ENCODE measurements around the gene TAS2R60.

Gene TAS2R60

DNA sequence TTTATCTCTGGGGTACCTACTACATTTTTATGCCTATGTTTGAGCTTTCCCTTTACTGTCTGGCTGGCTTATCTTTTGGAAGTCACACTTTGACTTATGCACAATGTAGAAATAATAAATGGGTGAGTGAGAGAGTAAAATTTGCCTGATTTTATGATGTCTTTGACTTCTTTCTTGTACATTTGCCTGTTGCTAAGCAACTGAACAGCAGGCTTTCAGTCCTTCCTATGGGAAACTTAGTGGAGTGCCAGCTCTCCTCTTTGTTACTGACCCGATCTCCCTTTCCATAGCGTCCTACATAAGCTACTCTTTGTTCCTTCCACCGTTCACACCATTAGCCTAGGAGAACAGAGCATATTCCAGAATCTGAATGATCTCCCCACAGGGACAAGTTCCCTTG is 4.2 kb downstream of the TAS2R60 start:
- H3K4me3 ChIP-seq (ENCODE audit: low read depth, low read length) = no peak overlapping the region
- TF ChIP-seq, protein P1, sequence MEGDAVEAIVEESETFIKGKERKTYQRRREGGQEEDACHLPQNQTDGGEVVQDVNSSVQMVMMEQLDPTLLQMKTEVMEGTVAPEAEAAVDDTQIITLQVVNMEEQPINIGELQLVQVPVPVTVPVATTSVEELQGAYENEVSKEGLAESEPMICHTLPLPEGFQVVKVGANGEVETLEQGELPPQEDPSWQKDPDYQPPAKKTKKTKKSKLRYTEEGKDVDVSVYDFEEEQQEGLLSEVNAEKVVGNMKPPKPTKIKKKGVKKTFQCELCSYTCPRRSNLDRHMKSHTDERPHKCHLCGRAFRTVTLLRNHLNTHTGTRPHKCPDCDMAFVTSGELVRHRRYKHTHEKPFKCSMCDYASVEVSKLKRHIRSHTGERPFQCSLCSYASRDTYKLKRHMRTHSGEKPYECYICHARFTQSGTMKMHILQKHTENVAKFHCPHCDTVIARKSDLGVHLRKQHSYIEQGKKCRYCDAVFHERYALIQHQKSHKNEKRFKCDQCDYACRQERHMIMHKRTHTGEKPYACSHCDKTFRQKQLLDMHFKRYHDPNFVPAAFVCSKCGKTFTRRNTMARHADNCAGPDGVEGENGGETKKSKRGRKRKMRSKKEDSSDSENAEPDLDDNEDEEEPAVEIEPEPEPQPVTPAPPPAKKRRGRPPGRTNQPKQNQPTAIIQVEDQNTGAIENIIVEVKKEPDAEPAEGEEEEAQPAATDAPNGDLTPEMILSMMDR (IDR thresholded peaks at IDR 0.05; ENCODE audit: insufficient read depth, low read depth, low read length, missing control alignments) = no peak
- DNase-seq (ENCODE audit: low read depth) = no peak

GRCh38 chr7:143448429-143448828 is 5.2 kb downstream of the TAS2R60 start:
- TF ChIP-seq, protein P1 (IDR thresholded peaks at IDR 0.05; ENCODE audit: insufficient read depth, low read depth, low read length, missing control alignments) = no peak

GRCh38 chr7:143449793-143450192 is 6.5 kb downstream of the TAS2R60 start:
- H3K4me3 ChIP-seq (ENCODE audit: low read depth, low read length) = no peak overlapping the region
- no peak for DNase-seq (ENCODE audit: low read depth)
- TF ChIP-seq, protein P1 (IDR thresholded peaks at IDR 0.05; ENCODE audit: insufficient read depth, low read depth, low read length, missing control alignments) = no peak

More at GRCh38 chr7:143448429-143448828, 5.2 kb downstream of the TAS2R60 start:
- DNase-seq (ENCODE audit: low read depth) = no peak
- no peak overlapping the region for H3K4me3 ChIP-seq (ENCODE audit: low read depth, low read length)

DNA sequence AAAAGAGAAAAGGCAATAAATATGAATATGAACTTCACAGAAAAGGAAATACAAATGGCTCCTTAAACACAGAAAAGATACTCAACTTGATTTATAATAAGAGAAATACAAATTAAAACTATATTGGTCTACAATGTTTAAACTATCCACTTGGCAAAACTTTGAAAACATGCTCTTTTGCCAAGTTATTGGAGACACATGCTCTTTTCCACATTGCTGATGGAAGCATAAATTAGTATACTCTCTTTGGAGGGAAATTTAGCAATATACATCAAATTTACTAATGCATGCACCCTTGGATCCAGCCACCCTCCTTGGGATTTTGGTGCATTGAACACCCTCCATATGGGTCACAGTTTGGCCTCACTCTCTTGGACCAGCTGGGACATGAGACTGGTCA is 7.9 kb downstream of the TAS2R60 start:
- no peak overlapping the region for H3K4me3 ChIP-seq (ENCODE audit: low read depth, low read length)
- DNase-seq (ENCODE audit: low read depth) = no peak
- TF ChIP-seq, protein P1 (IDR thresholded peaks at IDR 0.05; ENCODE audit: insufficient read depth, low read depth, low read length, missing control alignments) = no peak

DNA sequence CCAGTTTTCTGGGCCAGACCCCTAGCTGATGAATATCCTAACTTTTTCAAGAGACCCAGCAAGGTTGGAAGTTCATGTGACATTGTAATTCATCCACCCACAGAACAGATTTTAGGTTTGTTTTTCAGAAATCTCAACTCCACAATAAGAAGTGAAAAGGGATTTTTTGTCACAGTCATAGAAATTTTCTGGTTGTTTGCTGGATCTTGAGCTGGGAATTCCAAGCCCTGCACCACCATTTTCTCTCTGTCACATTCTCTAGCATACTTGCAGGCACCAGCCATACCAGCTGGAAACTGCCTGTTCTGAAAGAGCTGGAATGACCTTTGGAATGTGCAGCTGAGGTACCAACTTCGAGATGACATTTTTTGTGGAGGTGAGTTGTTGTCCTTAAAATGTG is 8.5 kb downstream of the TAS2R60 start:
- TF ChIP-seq, protein P1 (IDR thresholded peaks at IDR 0.05; ENCODE audit: insufficient read depth, low read depth, low read length, missing control alignments) = no peak
- no peak overlapping the region for H3K4me3 ChIP-seq (ENCODE audit: low read depth, low read length)
- no peak for DNase-seq (ENCODE audit: low read depth)

DNA sequence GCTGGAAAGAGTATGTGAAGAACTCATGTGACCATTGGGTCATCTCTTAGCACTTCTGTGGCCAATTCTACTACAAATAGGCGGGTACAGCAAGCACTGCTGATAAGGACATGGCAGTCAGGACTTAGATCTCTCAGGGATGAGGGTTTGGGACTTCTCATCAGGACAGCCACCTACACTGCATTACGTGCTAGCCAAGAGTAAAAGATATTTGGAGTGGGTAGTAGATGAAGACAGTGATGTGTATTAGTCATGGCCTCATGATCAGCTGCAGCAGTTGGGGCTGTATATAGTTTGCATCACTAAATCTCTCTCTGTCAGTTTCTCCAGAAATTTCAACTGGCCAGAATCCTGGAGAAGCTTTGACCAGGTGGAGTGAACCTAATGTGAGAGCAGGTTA is 9.2 kb downstream of the TAS2R60 start:
- no peak overlapping the region for H3K4me3 ChIP-seq (ENCODE audit: low read depth, low read length)
- TF ChIP-seq, protein P1 (IDR thresholded peaks at IDR 0.05; ENCODE audit: insufficient read depth, low read depth, low read length, missing control alignments) = no peak
- no peak for DNase-seq (ENCODE audit: low read depth)

- H3K4me3 ChIP-seq (ENCODE audit: low read depth, low read length) = no peak overlapping the region
- TF ChIP-seq, protein P1 (IDR thresholded peaks at IDR 0.05; ENCODE audit: insufficient read depth, low read depth, low read length, missing control alignments) = no peak
- no peak for DNase-seq (ENCODE audit: low read depth)
Observed at GRCh38 chr7:143454091-143454680, 10.9 kb downstream of the TAS2R60 start.

Data from GM12865 (cell line).